Smooth muscle cell of the brain vasculature (primary cell): ENCODE data around the gene TULP4.

ENCODE experiments used
- DNase-seq: peaks from one replicate; pipeline ENCODE4 v3.0.0-alpha.2; 2012; ENCODE audit warnings: low read depth, low spot score

The TULP4 gene

DNA sequence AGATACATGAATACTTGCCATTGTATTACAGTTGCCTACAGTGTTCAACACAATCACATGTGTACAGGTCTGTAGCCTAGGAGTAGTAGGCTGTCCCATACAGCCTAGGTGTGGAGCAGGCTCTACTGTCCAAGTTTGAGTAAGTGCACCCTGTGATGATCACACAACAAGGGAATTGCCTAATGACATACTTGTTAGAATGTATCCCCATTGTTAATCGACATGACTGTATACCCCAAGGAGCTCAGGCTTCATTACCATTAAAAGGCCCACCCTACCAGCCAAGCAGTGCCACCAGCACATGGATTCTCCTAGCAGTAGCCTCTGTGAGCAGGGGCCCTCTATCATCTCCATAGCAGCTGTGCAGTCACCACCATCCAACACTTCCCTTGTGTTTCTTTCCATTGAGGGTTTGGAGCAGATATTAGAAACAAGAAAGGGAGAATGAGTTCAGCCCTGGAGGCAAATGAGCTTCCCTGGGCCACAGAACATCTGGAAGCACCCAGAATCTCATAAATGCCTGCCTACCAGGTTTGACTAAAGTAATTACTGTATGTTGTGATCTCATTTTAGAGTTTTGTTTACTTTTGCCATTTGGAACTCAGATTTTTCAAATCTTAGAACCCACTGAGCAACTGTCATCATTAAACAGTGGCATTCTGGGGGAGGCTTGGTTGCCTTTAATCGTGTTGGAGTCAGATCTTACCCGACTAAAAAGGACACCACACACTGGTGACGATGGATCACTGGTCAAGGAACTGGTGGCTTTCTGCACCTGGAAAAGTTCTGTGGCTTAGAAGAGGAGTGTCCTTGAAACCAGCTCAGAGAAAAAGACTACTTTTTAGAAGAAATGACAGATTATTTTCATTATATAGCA lies 104.9 kb downstream of the TULP4 start:
- DNase-seq = no peak

DNA sequence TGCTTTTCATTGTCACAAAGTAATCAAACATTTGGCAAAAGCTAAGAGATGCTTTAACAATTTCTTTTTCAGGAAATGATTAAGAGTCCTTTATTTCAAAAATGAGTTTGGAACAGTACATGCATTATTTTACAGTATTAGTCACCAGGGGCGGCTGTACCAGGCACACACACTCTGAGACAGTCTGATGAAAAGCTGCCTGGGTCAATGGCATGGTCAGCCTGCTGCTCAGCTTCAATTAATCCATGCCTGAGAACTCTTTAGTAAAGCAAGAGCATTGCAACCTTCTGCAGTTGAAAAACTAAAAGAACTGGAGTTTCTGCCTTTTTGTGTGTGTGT lies 105.5 kb downstream of the TULP4 start:
- DNase-seq = no peak

DNA sequence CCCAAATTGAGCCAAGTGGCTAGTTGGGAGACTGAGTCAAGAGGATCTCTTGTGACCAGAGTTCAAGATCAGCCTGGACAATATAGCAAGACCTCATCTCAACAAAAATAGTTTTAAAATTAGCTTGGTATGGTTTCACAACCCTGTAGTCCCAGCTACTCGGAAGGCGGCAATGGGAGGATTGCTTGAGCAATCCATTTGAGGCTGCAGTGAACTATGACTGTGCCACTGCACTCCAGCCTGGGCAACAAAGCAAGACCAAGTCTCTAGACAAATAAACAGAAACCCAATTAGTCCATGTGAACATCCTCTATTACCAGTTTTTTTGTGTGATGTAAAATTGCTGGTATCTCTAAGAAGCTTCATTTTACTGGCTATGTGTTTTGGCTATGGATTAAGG lies 106.2 kb downstream of the TULP4 start:
- DNase-seq = no peak

DNA sequence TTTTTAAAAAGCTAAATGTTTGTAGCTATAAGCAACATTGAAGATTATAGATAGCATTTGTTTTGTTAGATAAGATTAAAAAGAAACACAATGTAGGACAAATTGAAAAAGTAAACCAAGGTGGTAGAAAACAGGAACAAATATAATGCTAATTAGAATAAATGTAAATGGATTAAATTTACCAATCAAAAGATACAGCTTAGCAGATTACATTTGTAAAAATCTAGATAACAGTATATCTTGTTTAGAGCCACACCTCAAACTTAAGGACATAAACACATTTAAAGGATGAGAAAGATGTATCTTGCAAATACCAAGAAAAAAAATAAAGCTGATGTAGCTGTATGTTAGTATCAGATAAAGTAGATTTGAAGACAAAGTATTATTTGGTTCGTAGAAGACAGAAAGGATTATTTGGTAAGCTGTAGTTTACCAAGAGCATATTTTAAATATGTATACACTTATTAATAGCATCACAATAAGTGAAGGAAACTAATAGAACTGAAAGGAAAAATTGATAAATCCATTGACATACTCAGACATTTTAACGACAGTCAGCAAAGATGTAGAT lies 107.2 kb downstream of the TULP4 start:
- DNase-seq = no peak

DNA sequence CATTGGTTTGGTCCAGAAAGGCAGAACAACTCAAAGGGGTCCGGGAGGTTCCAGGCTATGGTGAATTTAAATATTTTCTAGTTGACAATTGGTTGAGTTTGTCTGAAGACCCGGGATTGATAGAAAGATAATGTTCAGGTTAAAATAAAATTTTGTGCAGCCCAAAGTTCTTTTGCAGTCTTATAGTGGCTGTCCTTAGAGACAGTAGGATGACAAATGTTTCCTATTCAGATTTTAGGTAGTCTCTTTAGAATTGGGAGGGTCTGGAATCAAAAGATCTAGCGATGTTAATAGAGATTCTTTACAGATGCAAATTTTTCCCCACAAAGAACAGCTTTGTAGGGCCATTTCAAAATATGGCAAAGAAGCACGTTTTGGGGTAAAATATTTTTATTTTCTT lies 109.1 kb downstream of the TULP4 start:
- DNase-seq = no peak

DNA sequence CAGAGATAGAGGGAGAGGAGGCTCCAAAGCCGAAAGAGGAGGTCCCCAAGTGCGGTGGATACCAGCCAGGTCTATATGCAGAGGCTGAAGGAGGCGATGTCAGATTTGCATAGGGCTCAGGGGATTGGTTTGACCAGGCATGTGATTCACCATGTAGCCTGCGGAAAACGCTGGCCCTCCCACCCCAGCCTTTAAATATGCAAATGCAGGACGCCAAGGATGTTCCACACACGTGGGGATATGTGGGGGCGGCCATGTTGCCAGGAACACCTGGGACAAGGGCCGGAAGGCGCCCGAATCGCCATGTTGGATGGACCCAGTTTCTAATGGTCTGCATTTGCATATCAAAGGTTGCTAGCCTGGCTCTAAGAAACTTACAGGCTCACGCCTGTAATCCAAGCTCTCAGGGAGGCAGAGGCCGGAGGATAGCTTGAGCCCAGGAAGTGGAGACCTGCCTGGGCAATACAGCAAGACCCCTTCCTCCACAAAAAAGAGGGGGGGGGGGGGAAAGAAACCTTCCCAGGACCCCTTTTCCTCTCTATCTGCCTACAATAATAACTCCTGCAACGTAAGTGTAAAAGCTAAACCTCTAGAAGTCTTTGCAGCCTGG lies 110.5 kb downstream of the TULP4 start:
- DNase-seq = no peak

DNA sequence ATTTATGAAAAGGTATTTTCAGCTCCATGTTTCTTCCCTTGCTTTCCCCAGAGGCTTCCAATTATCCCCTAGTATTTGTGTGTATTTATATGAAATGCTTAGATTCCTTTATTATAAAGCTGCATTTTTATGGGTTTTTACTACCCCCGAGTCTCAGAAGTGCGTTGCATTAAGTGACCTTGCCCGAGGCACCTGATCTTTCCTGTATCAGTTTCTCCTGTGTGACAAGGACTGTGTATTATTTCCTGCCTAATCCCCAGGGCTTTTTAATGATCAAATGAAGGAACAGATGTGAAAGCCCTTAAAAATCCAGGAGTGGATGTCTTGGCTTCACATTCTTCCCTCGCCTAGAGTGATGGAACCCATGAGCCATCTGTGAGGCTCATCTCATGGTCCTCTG lies 118.8 kb downstream of the TULP4 start:
- DNase-seq = no peak

DNA sequence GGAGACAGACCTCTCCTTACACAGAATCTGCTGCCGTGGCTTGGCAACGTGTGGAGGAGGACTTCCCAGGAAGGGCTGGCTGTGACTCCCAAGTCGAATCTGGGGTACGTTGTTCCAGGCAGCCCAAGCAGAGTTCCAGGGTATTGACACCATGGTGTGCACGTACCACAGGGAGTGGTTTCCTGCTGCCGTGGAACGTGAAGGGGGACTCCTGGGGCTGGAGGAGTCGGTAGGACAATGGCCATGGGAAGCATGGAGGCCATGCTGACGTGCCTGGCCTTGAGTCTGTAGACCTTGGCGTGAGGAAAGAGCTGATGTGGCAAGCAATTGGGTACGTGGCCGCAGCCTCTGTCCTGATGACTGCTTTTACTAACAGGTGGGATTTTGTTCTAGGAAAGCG lies 119.3 kb downstream of the TULP4 start:
- DNase-seq = no peak

DNA sequence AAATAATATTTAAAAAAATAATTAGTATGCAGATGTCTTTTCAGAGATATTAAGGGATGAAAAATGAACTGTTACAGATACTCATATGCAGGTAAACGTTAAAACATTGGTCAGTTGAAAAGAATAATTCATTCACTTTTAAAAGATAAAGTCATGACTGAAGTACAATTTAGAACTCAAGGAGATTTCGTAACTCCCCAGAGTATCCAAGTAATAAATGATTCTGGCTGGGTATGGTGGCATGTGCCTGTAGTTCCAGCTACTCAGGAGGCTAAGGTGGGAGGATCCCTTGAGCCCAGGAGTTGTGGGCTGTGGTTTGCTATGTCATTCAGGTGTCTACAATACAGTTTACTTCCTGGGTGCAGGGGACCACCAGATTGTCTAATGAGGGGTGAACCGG lies 125.3 kb downstream of the TULP4 start:
- DNase-seq = no peak

DNA sequence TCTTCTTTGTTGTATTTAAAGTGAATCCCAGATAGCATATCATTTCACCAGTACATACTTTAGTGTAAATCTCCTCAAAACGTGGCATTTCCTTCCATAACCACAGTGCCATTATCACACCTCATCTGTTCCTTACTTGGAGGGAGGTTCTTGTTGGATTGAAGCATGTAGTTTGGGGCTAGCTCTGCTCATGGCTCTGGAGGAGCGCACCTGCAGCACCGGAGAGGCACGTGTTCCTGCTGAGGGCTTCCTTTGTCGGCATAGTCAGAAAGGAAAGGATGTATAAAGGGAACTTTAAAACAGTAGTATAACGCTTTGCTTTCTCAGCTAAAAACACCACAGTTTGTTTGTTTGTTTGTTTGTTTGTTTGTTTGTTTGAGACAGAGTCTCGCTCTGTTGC lies 126.0 kb downstream of the TULP4 start:
- DNase-seq = no peak

DNA sequence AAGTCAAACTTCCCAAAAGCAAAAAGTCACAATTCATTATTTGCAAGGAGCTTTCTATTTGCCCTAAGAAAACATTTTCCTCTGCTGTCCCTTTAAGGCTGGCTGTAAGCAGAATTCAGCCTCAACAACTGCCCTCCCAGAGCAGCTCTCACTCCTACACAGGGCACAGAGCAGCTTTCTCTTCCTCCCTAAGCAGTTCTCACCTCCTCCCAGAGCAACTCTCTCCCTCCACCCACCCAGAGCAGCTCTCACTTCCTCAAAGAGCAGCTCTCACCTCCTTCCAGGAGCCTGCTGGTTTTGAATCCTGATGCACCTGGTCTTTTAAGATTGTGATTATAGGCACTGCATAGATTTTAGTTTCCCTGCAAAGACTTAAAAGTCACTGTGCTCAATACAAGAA lies 127.0 kb downstream of the TULP4 start:
- DNase-seq = no peak

DNA sequence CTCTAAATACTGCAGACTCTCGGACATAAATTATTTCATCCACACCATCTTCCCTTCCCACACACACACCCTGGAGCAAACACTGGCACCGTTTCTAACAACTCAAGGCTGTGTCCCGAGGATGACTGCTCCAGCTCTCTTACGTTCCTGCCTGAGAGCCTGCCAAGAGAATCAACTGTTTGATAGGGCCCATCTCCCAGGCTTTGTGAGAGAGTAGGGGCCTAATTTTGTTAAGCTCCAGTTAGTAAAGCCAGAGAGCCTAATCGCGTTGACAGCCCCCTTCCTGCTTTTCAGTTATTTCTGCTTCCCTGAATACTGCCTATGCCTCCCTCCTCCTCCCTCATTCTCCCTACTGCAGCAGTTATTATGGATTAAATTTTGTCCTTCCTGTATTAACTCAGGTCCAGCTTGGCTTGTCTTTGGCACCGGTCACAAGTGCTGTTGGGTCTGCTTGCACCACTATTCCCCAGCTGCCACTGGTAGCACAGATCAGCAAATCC lies 129.5 kb downstream of the TULP4 start:
- DNase-seq = no peak

DNA sequence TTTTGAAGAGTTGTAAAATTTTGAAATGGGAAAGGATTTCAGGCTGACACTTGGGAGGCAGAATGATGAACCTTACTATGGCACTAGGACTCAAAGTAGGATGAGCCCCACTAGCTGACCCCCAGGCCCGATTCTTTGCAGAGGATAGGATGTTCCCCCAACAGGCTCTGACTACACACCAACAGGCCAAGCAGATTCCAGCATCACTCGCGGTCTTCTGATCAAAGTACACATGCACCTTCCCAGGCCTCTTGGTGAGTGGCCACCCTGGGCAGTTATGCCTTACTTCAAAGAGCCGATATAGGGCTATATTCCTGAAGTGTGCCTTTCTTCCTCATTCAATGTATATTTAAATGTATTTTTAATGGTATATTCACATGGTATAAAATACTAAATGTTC lies 130.0 kb downstream of the TULP4 start:
- DNase-seq = no peak

DNA sequence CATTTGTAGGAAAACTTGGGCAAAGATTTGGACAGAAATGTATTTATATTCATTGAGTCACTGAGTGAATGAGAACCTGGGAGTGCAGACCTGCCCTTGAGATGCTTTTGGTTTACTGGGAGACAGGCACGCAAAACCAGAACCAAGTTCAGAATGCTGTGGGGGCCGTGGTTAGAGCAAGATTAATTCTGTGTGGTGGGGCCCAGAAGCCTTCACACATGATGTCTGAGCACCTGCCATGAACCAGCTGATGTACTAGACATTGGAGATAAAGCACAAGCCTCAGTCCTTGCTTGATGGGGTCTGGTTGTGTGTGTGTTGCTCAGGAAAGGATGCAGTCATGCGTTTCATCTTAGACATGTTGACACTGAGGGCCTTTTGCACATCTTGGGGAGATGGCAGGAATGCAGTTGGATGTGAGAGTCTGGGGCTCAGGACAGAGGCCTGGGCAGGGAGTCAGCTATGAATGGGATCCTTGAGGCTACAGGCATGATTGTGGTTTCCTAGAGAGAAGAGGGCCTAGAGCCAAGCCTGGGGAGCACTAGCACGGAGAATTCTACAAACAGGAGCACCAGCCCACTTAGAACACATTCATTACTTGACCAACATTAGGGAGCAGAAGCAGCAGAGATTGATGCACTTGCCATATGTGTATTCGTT lies 133.3 kb downstream of the TULP4 start:
- DNase-seq = no peak

DNA sequence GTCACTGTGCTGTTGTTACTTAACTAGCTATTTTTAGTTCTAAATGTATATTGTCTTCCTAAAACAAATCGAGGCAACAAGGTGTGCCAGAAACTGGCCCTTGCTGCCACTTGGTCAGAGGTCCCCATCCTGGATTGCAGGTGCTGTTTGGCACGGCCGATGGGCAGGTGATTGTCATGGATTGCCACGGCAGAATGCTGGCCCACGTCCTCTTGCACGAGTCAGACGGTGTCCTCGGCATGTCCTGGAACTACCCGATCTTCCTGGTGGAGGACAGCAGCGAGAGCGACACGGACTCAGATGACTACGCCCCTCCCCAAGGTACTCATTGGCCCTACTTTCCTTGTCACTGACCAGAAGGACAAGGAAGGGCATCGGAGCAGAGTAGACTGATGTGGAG lies 136.6 kb downstream of the TULP4 start:
- DNase-seq = no peak

DNA sequence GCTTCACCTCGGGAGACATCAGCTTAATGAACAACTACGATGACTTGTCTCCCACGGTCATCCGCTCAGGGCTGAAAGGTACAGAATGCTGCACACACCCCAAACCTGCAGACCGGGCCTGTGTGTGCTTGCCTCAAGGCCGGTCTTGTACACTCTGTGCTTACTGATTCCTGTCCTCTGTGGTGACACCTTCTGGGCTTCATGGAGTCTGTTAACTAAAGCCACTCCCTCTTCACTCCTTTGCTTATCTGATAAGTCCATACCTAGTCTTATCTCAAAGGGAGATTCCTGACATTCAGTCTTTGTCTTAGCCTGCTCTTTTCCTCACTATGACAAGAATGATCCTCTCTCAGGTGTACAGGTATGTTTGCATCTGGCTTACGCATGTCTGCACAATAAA lies 139.9 kb downstream of the TULP4 start:
- DNase-seq = no peak

DNA sequence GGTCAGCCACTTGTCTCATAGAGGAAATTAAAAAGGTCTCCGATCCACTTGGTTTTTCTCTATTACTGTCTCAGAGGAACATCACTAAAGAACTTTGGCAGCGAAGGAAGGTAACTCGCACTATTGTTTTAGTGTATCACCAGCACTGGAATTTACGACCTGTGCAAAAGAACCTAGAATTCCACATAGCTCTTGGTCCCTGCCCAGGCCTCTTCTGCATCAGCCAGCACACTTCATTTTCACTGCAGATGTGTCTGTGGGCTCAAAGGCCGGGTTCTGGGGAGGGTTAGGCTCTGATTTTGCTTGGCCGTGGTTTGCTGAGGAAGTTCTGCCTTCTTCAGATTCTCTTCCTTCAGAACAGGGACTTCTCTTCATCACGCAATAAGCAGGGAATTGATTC lies 144.9 kb downstream of the TULP4 start:
- DNase-seq = no peak

DNA sequence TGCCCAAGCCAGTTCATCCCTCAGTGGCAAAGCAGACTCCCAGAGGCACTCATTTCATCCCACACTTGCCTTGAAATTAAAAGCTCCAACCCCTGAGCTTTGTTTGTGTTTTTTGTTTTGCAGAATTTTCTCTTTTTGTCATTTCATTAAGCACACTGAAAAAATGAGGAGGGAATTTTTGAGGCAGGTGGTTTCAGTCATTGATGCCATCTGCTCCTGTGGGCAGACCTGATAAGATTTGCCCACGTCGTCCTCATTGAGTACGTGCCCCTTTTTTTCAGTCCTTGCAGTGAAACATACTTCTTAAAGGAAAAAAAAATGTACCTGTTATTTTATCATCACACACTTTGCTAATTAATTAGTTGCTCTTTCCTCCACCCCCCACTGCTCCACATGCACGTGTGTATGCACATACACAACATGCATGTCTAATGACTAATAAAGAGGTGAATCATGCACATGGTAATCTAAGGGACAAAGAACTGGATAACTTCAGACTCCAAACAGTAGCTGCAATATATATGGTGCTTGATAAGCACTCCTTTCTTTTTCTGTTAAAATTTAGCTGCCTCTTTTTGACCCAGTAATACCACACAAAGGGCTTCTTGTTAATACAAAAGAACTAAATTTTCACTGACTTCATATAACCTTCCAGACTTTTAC lies 145.5 kb downstream of the TULP4 start:
- DNase-seq = no peak

DNA sequence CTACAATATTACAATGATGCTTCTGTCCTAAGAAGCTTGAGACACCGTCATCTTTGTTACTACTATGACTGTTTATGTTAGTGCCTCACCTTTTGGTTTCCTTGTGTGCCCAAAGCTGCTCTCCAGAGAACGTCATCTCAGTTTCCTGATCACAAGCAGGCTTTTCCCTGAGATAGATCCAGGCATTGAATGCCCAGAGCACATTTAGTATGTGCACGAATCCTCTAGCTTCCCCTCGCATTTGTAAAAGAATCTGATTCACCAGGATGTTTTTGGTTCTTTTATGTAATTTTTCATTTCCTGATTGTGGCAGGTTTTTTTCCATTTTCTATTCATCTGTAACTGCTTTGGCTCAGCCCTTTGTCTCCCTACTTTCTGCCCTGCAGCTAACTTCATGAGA lies 147.5 kb downstream of the TULP4 start:
- DNase-seq = no peak

DNA sequence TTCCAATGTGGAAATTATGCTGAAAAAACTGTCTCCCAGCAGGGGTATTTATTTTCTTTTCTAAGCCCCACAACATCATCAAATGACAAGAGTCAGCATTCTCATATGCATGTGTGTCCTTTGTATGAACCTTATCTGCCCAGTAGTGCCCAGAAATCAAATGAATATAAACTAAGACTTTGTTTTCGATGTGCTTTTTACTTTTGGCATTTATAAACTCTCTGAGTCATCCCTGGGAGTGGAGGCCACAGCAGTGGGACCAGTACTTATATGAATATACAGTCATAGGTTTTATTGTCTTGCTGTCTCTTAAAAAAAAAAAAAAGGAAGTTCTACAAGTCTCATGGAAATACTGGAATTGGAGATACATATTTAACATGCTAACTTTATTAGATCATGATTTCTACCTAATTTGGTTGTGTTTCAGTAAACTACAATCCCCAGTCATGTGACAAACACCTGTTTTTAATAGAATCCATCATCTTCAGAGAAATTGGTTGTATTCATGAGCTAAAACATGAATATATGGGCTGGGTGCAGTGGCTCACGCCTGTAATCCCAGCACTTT lies 148.4 kb downstream of the TULP4 start:
- DNase-seq = no peak

DNA sequence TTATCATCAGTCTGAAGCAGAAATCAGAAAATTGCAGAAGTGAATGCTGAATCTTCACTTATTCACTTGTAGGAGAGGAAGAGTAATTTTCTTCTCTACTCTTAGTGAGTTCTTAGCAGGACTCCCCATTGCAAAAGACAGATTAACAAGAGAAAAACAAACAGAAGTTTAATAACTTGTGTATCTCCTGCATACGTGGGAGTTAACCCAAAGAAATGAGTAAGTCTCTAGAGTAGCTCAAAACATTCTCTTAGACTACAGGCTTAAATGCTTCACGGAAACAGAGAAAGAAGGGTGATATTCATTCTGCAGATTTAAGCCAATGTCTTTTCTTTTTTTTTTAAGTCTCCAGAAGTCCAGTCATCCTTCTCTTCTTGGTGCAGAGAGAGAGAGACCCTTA lies 149.7 kb downstream of the TULP4 start:
- no peak for DNase-seq

DNA sequence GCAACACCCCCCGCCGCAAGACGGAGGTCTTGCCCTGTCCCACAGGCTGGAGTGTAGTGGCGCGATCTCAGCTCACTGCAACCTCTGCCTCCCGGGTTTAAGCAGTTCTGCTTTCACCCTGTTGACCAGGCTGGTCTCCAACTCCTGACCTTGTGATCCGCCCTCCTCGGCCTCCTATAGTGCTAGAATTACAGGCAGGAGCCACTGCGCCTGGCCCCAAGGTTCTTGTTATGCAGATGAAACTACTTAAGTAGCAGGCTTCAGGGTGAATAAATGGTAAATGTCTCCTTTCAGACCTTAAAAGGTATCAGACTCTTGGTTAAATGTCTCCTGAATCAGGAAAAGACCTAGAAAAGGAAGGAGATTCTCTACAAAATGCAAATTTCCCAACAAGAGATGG lies 152.2 kb downstream of the TULP4 start:
- no peak for DNase-seq
